DOHH2 (cell line): Measurements from ENCODE around the gene LUC7L3.

ENCODE experiments used
- CTCF ChIP-seq: fragments of 200-600 bp; sonication (generic); IDR thresholded peaks from one replicate; pipeline ENCODE4 v1.5.1; 2014; ENCODE audit warnings: antibody characterized with exemption, mild to moderate bottlenecking, low read depth, low read length; ENCODE audit not compliant: poor library complexity, severe bottlenecking
- EZH2phosphoT487 ChIP-seq: fragments of 200-600 bp; sonication (generic); IDR thresholded peaks from 2 replicates; pipeline ENCODE4 v1.6.1; 2017; ENCODE audit warnings: borderline replicate concordance, mild to moderate bottlenecking, antibody characterized with exemption, low read length, moderate library complexity, mixed read lengths

DNA sequence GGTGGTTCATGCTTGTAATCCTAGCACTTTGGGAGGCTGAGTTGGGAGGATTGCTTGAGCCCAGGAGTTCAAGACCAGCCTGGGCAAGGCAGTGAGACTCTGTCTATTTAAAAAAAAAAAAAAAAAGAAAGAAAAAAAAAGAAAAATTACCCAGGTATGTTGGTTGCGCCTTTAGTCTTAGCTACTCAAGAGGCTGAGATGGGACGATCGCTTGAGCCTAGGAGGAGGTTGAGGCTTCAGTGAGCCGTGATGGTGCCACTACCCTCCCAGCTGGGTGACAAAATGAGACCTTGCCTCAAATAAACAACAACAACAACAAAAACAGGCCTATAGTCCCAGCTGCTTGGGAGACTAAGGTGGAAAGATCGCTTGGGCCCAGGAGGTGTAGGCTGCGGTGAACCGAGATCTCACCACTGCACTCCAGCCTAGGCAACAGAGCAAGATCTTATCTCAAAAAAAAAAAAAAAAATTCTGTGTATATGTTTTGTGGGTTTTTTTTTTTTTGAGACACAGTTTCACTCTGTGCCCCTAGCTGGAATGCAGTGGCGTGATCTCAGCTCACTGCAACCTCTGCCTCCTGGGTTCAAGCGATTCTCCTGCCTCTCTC, 60.4 kb downstream of the LUC7L3 start:
- TF ChIP-seq CTCF (no peak), EZH2phosphoT487 (no peak)
